ENCODE results near the gene ZNF784.

Gene ZNF784

GRCh38 chr19:55663846-55664536 is 39.6 kb upstream of the ZNF784 start:
- Mint-ChIP-seq H3K27me3 (no peaks in the 10 kb centered on the region), H3K4me1 (ENCODE audit: low read depth) (peaks cover 21% of the 10 kb centered on the region), H3K27ac (no peak overlapping the region), H3K9me3 (no peaks in the 10 kb centered on the region), H3K4me3 (no peak overlapping the region), H3K36me3 (ENCODE audit: low read depth) (peaks cover 100% of the 10 kb centered on the region)
- intact Hi-C loops (cut with micrococcal nuclease) = no loop called here

GRCh38 chr19:55661826-55662225 is 37.5 kb upstream of the ZNF784 start:
- no peaks in the 10 kb centered on the region for H3K9me3 Mint-ChIP-seq
- H3K4me3 Mint-ChIP-seq = no peak overlapping the region
- intact Hi-C loops (cut with micrococcal nuclease) = no loop called here
- H3K36me3 Mint-ChIP-seq (ENCODE audit: low read depth) = peaks cover 94% of the 10 kb centered on the region
- H3K27ac Mint-ChIP-seq = no peak overlapping the region
- peaks cover 43% of the 10 kb centered on the region for H3K4me1 Mint-ChIP-seq (ENCODE audit: low read depth)
- H3K27me3 Mint-ChIP-seq = no peaks in the 10 kb centered on the region

GRCh38 chr19:55660991-55661390 is 36.6 kb upstream of the ZNF784 start:
- no peaks in the 10 kb centered on the region for H3K9me3 Mint-ChIP-seq
- intact Hi-C loops (cut with micrococcal nuclease) = no loop called here
- peaks cover 51% of the 10 kb centered on the region for H3K4me1 Mint-ChIP-seq (ENCODE audit: low read depth)
- peaks cover 86% of the 10 kb centered on the region for H3K36me3 Mint-ChIP-seq (ENCODE audit: low read depth)
- no peaks in the 10 kb centered on the region for H3K27me3 Mint-ChIP-seq
- H3K4me3 Mint-ChIP-seq = no peak overlapping the region
- no peak overlapping the region for H3K27ac Mint-ChIP-seq

- Mint-ChIP-seq H3K36me3 (ENCODE audit: low read depth) (peaks cover 86% of the 10 kb centered on the region), H3K4me3 (no peak overlapping the region), H3K9me3 (no peaks in the 10 kb centered on the region), H3K27me3 (no peaks in the 10 kb centered on the region), H3K4me1 (ENCODE audit: low read depth) (peaks cover 55% of the 10 kb centered on the region), H3K27ac (peak overlapping the region; percentile 82)
- intact Hi-C loops (cut with micrococcal nuclease) = no loop called here
Observed at GRCh38 chr19:55660404-55660803, 36.0 kb upstream of the ZNF784 start.

GRCh38 chr19:55659822-55660221 is 35.5 kb upstream of the ZNF784 start:
- H3K4me1 Mint-ChIP-seq (ENCODE audit: low read depth) = peaks cover 55% of the 10 kb centered on the region
- no peaks in the 10 kb centered on the region for H3K27me3 Mint-ChIP-seq
- H3K9me3 Mint-ChIP-seq = no peaks in the 10 kb centered on the region
- intact Hi-C loops (cut with micrococcal nuclease) = no loop called here
- H3K27ac Mint-ChIP-seq = peak overlapping the region; percentile 82
- no peak overlapping the region for H3K4me3 Mint-ChIP-seq
- peaks cover 86% of the 10 kb centered on the region for H3K36me3 Mint-ChIP-seq (ENCODE audit: low read depth)

GRCh38 chr19:55658846-55659459 is 34.6 kb upstream of the ZNF784 start:
- H3K9me3 Mint-ChIP-seq = no peaks in the 10 kb centered on the region
- peak overlapping the region; percentile 82 for H3K27ac Mint-ChIP-seq
- H3K36me3 Mint-ChIP-seq (ENCODE audit: low read depth) = peaks cover 86% of the 10 kb centered on the region

GRCh38 chr19:55656988-55657747 is 32.8 kb upstream of the ZNF784 start:
- no peak overlapping the region for H3K27ac Mint-ChIP-seq
- H3K9me3 Mint-ChIP-seq = no peaks in the 10 kb centered on the region
- intact Hi-C loops (cut with micrococcal nuclease) = no loop called here
- peaks cover 78% of the 10 kb centered on the region for H3K36me3 Mint-ChIP-seq (ENCODE audit: low read depth)
- H3K4me3 Mint-ChIP-seq = peak overlapping the region; percentile 47
- H3K27me3 Mint-ChIP-seq = no peaks in the 10 kb centered on the region
- H3K4me1 Mint-ChIP-seq (ENCODE audit: low read depth) = peaks cover 55% of the 10 kb centered on the region

More at GRCh38 chr19:55658846-55659459, 34.6 kb upstream of the ZNF784 start:
- peaks cover 55% of the 10 kb centered on the region for H3K4me1 Mint-ChIP-seq (ENCODE audit: low read depth)
- intact Hi-C loops (cut with micrococcal nuclease) = no loop called here
- no peak overlapping the region for H3K4me3 Mint-ChIP-seq
- H3K27me3 Mint-ChIP-seq = no peaks in the 10 kb centered on the region

GRCh38 chr19:55656552-55656951 is 32.2 kb upstream of the ZNF784 start:
- Mint-ChIP-seq H3K27ac (no peak overlapping the region), H3K27me3 (no peaks in the 10 kb centered on the region), H3K36me3 (ENCODE audit: low read depth) (peaks cover 78% of the 10 kb centered on the region), H3K9me3 (no peaks in the 10 kb centered on the region), H3K4me3 (peak overlapping the region; percentile 91), H3K4me1 (ENCODE audit: low read depth) (peaks cover 49% of the 10 kb centered on the region)
- intact Hi-C loops (cut with micrococcal nuclease) = no loop called here

GRCh38 chr19:55655648-55656040 is 31.3 kb upstream of the ZNF784 start:
- no peaks in the 10 kb centered on the region for H3K27me3 Mint-ChIP-seq
- H3K4me1 Mint-ChIP-seq (ENCODE audit: low read depth) = peaks cover 55% of the 10 kb centered on the region
- H3K36me3 Mint-ChIP-seq (ENCODE audit: low read depth) = peaks cover 78% of the 10 kb centered on the region
- intact Hi-C loops (cut with micrococcal nuclease) = loop anchor here (2.0 kb wide), 3 partner anchors 15 to 57 kb away; partner anchors contain the start of genes EPN1, FIZ1 and ZNF580
- H3K4me3 Mint-ChIP-seq = peak overlapping the region; percentile 91
- peak overlapping the region; percentile 96 for H3K27ac Mint-ChIP-seq
- no peaks in the 10 kb centered on the region for H3K9me3 Mint-ChIP-seq

GRCh38 chr19:55654868-55655647 is 30.7 kb upstream of the ZNF784 start, which contains the start of gene U2AF2:
Gene U2AF2 (plus strand): TSS chr19:55655035. CDS start chr19:55655105, 70 bp downstream.
- Mint-ChIP-seq H3K9me3 (no peaks in the 10 kb centered on the region), H3K27me3 (no peaks in the 10 kb centered on the region), H3K36me3 (ENCODE audit: low read depth) (peaks cover 78% of the 10 kb centered on the region), H3K27ac (peak within 1 kb of the TSS; percentile 96), H3K4me1 (ENCODE audit: low read depth) (peaks cover 56% of the 10 kb centered on the region), H3K4me3 (peak within 1 kb of the TSS; percentile 91)
- intact Hi-C loops (cut with micrococcal nuclease) = loop anchor here (2.0 kb wide), 3 partner anchors 14 to 56 kb away; partner anchors contain the start of genes EPN1, FIZ1 and ZNF580

- peak overlapping the region; percentile 90 for H3K4me3 Mint-ChIP-seq
- peaks cover 77% of the 10 kb centered on the region for H3K36me3 Mint-ChIP-seq (ENCODE audit: low read depth)
- H3K9me3 Mint-ChIP-seq = no peaks in the 10 kb centered on the region
- H3K27me3 Mint-ChIP-seq = no peaks in the 10 kb centered on the region
- intact Hi-C loops (cut with micrococcal nuclease) = loop anchor here (2.0 kb wide), 3 partner anchors 14 to 56 kb away; partner anchors contain the start of genes EPN1, FIZ1 and ZNF580
- H3K4me1 Mint-ChIP-seq (ENCODE audit: low read depth) = peaks cover 56% of the 10 kb centered on the region
- H3K27ac Mint-ChIP-seq = peak overlapping the region; percentile 96
Observed at GRCh38 chr19:55654323-55654867, 30.0 kb upstream of the ZNF784 start.

- Mint-ChIP-seq H3K27me3 (peaks cover 1% of the 10 kb centered on the region), H3K36me3 (ENCODE audit: low read depth) (peaks cover 75% of the 10 kb centered on the region), H3K4me3 (peak overlapping the region; percentile 90), H3K9me3 (no peaks in the 10 kb centered on the region), H3K4me1 (ENCODE audit: low read depth) (peaks cover 56% of the 10 kb centered on the region), H3K27ac (peak overlapping the region; percentile 96)
- intact Hi-C loops (cut with micrococcal nuclease) = loop anchor here (2.0 kb wide), 3 partner anchors 13 to 55 kb away; partner anchors contain the start of genes EPN1, FIZ1 and ZNF580
Observed at GRCh38 chr19:55653651-55654322, 29.4 kb upstream of the ZNF784 start.

All from dendritic cell treated with granulocyte-macrophage colony-stimulating factor and Interleukin-4, amounts not matched to agents 40 ng/mL and 50 ng/mL, for 4 days (primary cell).